ENCODE data around the gene CARHSP1. TPM values are rescaled to one million over a fixed set of nuclear protein-coding genes. Genes with fewer than 3 reads are reported as not detected.
A peak's percentile ranks its signal among the peaks of the same experiment; 100 is the strongest.

The CARHSP1 gene
- total RNA-seq, 1 donor from 2014 or later, result 115 TPM

- DNase-seq (ENCODE audit: low spot score), result no peak
- Histone ChIP-seq H3K4me3 (no peak overlapping the region), H3K4me2 (no peak overlapping the region), H3K36me3 (peaks cover 24% of the 10 kb centered on the region), H3K27me3 (no peaks in the 10 kb centered on the region), H4K20me1 (ENCODE audit: low read depth) (peaks cover 19% of the 10 kb centered on the region), H3K4me1 (no peaks in the 10 kb centered on the region), H3K79me2 (ENCODE audit: low read depth) (no peaks in the 10 kb centered on the region), H3K9ac (no peak overlapping the region), H3F3A (ENCODE audit: low read depth) (no peaks in the 10 kb centered on the region), H2AFZ (replicated peaks) (no peak overlapping the region), H3K27ac (no peak overlapping the region), H3K9me3 (ENCODE audit: low read depth) (no peaks in the 10 kb centered on the region)
- no peaks in the 10 kb centered on the region for H3K4me1 Mint-ChIP-seq
- H3K27ac Mint-ChIP-seq, result no peak overlapping the region
- no peaks in the 10 kb centered on the region for H3K9me3 Mint-ChIP-seq
- TF ChIP-seq EZH2phosphoT487 (IDR thresholded peaks at IDR 0.05) (no peak), EZH2 (IDR thresholded peaks at IDR 0.05) (no peak)
- TF ChIP-seq, protein P1, sequence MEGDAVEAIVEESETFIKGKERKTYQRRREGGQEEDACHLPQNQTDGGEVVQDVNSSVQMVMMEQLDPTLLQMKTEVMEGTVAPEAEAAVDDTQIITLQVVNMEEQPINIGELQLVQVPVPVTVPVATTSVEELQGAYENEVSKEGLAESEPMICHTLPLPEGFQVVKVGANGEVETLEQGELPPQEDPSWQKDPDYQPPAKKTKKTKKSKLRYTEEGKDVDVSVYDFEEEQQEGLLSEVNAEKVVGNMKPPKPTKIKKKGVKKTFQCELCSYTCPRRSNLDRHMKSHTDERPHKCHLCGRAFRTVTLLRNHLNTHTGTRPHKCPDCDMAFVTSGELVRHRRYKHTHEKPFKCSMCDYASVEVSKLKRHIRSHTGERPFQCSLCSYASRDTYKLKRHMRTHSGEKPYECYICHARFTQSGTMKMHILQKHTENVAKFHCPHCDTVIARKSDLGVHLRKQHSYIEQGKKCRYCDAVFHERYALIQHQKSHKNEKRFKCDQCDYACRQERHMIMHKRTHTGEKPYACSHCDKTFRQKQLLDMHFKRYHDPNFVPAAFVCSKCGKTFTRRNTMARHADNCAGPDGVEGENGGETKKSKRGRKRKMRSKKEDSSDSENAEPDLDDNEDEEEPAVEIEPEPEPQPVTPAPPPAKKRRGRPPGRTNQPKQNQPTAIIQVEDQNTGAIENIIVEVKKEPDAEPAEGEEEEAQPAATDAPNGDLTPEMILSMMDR (IDR thresholded peaks at IDR 0.05), result no peak
- no peak overlapping the region for H3K4me3 Mint-ChIP-seq
- peaks cover 54% of the 10 kb centered on the region for H3K36me3 Mint-ChIP-seq
- H3K27me3 Mint-ChIP-seq (ENCODE audit: insufficient read depth, low read depth), result peaks cover 2% of the 10 kb centered on the region
Observed at GRCh38 chr16:8901320-8901861, 32.6 kb upstream of the CARHSP1 start.

- Histone ChIP-seq H3K36me3 (peaks cover 18% of the 10 kb centered on the region), H3K4me3 (no peak overlapping the region), H3K4me2 (no peak overlapping the region), H3K79me2 (ENCODE audit: low read depth) (no peaks in the 10 kb centered on the region), H3K9ac (no peak overlapping the region), H3F3A (ENCODE audit: low read depth) (no peaks in the 10 kb centered on the region), H3K4me1 (no peaks in the 10 kb centered on the region), H3K9me3 (ENCODE audit: low read depth) (no peaks in the 10 kb centered on the region), H3K27me3 (no peaks in the 10 kb centered on the region), H4K20me1 (ENCODE audit: low read depth) (peaks cover 9% of the 10 kb centered on the region), H3K27ac (no peak overlapping the region), H2AFZ (replicated peaks) (no peak overlapping the region)
- DNase-seq (ENCODE audit: low spot score), result no peak
- H3K9me3 Mint-ChIP-seq, result no peaks in the 10 kb centered on the region
- peaks cover 2% of the 10 kb centered on the region for H3K27me3 Mint-ChIP-seq (ENCODE audit: insufficient read depth, low read depth)
- H3K4me3 Mint-ChIP-seq, result no peak overlapping the region
- no peak for TF ChIP-seq EZH2phosphoT487 (IDR thresholded peaks at IDR 0.05)
- TF ChIP-seq EZH2 (IDR thresholded peaks at IDR 0.05), result no peak
- TF ChIP-seq, protein P1 (IDR thresholded peaks at IDR 0.05), result no peak
- no peaks in the 10 kb centered on the region for H3K4me1 Mint-ChIP-seq
- no peak overlapping the region for H3K27ac Mint-ChIP-seq
- H3K36me3 Mint-ChIP-seq, result peaks cover 53% of the 10 kb centered on the region
Observed at GRCh38 chr16:8900343-8900742, 31.5 kb upstream of the CARHSP1 start.

- H3K9ac ChIP-seq, result no peak overlapping the region
- H3K9me3 Mint-ChIP-seq, result no peaks in the 10 kb centered on the region
- H3K4me3 Mint-ChIP-seq, result no peak overlapping the region
- TF ChIP-seq EZH2 (IDR thresholded peaks at IDR 0.05) (no peak), EZH2phosphoT487 (IDR thresholded peaks at IDR 0.05) (no peak)
- TF ChIP-seq, protein P1 (IDR thresholded peaks at IDR 0.05), result peak; percentile 5
- H3K9me3 ChIP-seq (ENCODE audit: low read depth), result no peaks in the 10 kb centered on the region
- H3K79me2 ChIP-seq (ENCODE audit: low read depth), result no peaks in the 10 kb centered on the region
- H3K27me3 Mint-ChIP-seq (ENCODE audit: insufficient read depth, low read depth), result peaks cover under 1% of the 10 kb centered on the region
- H3K4me1 Mint-ChIP-seq, result no peaks in the 10 kb centered on the region
- H3K4me2 ChIP-seq, result no peak overlapping the region
- peaks cover 54% of the 10 kb centered on the region for H3K36me3 Mint-ChIP-seq
- no peak overlapping the region for H2AFZ ChIP-seq (replicated peaks)
- no peaks in the 10 kb centered on the region for H3K27me3 ChIP-seq
- no peak for DNase-seq (ENCODE audit: low spot score)
- H3K27ac ChIP-seq, result no peak overlapping the region
- peaks cover 11% of the 10 kb centered on the region for H4K20me1 ChIP-seq (ENCODE audit: low read depth)
- H3K27ac Mint-ChIP-seq, result no peak overlapping the region
- H3K36me3 ChIP-seq, result peaks cover 18% of the 10 kb centered on the region
- no peaks in the 10 kb centered on the region for H3F3A ChIP-seq (ENCODE audit: low read depth)
- H3K4me3 ChIP-seq, result no peak overlapping the region
- no peaks in the 10 kb centered on the region for H3K4me1 ChIP-seq
Observed at GRCh38 chr16:8899709-8900317, 31.0 kb upstream of the CARHSP1 start.
